Amygdala (tissue), 56 donors: ENCODE measurements around the gene PDP2.
A peak's percentile ranks its signal among the peaks of the same experiment; 100 is the strongest.
"Not testable (repeated sequence)": the region's sequence is repeated elsewhere in the genome, so short reads cannot be mapped to it uniquely, and the experiment has no call there.

Experiments used
- DNase-seq, 56 donors: peaks; one replicate each; lab custom pipeline; 2025; lab: John Stamatoyannopoulos, UW

PDP2 gene

DNA sequence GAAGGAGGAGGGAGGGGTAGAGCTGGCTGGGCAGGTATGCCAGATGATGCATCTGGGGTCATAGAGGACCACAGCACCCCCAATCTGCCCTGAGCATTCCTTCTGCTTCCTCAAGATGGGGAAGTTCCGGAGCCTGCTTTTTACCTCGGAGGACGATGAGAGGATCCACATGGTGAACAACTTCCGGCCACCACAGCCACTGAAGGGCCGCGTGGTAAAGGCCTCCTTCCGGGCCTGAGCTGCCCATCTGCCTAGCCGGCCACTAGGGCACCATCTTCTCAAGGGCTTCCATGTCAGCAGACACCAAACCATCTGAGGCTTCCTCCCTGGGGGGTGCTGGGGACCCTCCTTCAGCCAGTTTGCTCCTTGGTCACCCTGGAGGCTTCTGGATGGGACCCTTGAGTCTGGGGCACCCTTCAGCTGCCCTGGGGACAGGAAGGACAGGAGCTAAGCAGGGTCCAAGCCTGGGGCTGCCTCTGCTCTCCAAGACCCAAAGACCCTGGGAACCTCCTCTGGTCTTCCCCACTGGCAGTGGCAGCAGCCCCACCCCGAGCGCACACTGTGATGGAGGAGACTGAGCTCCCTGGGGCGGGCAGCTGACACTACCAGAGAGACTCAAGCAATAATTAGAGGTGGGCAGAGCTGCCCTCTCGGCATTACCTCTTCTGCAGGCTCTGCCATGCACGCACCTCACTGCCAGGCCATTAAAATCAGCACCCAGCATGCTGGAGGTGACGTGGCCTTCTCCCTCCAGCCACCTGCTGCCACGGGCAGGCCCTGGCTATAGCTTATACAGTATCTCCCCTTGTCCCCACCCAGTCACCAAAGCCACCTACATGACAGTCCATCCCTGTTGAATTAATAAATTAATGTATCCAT is 26.8 kb upstream of the PDP2 start:
- no peak for DNase-seq

DNA sequence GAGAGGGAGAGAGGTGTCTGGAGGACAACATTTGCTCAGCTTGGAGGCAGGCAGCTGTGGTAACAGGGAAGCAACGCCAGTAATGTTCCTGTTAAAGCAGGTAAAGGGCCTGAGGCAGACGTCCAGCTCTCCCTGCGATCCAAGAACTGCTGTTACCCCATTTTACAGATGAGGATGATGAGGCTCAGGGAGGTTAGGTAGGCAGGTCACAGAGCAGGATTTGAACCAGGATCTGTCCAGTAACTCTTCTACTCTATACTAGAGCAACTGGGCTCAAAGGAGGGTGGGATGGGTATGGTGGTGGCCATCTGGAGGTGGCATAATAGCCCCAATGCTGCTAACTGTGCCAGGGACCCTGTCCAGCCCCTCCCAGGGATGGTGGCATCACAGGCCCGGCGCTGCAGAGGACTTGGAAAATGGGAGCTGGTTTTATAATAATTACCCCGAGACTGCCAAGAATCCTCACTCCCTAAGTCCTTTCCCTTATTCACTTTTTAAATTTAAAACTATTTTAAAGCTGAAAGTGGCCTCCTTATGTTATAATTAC is 24.1 kb upstream of the PDP2 start:
- DNase-seq, result no peak

DNA sequence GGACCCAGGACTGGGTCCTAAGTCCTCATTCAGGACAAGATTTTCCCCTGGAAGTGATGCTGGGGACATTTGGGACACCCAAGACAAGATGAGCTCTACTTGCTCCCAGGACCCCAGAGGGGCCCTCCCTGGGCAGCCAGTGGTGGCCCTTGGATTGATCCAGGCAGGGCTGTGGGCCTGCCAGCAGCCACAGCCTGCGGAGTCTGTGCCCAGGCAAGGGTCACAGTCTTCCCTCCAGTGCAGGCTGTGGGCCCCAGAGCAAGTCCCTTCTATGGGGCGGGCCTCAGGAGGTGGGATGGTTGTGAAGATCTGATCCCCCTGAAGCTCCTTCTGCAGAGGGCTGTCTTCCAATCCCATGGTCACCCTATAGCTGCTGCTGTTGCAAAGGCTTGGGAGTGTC is 23.5 kb upstream of the PDP2 start:
- DNase-seq, result no peak

DNA sequence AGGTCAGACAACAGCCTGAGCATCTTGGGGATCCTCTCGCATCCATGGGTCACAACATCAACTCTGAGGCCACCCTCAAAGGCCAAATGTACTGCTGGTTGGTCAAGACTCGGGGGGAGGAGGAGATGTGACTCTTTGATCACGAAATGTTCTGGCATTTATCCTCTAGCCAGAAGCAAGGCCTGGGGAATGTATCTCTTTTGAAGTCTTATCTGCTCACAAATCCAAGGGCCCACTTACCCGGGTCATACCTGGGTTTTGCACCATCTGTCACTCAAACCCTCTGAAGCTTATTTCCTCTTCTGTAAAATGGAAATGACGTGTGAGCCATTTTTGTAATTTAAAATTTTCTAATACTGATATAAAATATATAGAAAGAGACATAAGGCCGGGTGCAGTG is 22.9 kb upstream of the PDP2 start:
- no peak for DNase-seq

DNA sequence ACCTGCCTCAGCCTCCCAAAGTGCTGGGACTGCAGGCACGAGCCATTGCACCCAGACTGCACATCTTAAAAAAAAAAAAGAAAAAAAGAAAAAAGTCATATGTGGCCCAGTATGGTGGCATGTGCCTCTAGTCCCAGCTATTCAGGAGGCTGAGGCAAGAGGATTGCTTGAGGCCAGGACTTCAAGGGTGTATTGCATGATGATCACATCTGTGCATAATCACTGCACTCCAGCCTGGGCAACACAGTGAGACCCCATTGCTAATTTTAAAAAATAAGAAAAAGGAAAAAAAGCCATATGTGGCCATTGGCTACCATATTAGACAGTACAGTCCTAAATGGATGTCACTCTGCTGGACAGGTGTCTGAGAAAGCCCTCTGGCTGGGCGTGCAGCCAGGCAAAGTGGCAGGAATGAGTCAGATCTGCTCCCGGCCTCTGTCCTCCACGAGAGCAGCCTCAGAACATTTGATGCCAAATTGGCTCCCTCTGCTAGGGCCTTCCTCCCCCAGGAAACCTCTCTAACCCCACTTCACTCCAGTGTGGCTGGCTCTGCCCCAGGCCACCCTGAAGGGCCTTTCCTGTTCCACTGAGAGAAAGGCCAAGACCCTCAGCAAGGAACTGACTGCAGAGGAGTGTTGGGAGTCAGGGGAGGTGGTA is 21.4 kb upstream of the PDP2 start:
- no peak for DNase-seq

DNA sequence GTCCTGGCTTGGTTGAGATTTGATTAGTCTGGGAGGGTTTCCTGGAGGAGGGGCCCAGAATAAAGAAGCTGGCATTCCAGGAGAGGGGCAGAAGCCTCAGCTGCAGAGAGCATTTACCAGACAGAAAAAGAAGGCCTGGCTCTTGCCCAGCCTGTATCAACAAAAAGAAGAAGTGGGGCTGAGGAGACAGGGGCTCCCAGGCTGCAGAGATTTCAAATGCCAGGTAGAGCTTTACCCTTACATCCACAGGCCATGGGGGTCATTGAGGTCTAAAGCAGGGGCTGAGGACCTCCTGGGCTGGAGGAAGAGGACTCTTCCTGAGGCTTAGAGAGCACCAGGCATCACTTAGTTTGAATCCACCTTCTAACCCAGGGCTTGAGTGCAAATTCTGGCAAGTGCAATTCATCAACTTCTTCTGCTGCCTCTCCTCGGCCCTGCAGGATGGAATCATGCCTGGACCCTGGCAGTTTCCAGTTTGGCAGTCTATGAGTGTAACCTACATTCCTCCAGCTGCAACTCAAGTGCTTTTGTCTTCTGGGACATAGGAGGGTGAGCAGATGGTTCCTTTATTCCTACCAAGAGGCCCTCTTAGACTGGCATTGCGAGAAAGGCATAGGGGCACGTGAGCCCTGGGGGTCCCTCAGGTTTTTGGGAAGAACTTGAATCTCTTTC is 20.8 kb upstream of the PDP2 start:
- no peak for DNase-seq

DNA sequence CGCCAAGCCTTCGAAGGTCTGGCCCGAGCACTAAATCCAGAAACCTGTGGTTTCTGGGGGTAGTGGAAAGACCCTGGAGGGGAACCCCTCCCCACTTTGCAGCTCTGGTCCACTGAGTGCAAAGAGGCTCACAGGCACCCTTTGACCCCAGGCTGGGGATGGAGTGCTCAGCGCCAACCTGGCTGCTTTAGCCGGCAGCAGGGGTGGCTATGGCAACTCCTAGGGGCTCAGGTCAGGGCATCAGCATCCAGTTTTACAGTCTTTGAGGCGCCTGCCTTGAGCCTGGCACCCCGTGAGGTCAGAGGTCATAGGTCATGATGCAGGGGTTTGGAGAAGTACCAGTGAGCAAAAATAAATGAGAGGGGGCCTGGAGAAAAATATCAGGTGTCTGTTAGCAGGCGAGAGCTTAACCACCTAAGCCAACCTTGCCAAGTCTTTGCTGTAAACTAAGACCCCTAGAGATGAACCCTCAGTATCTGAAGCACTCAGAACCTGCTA is 18.2 kb upstream of the PDP2 start:
- no peak for DNase-seq

DNA sequence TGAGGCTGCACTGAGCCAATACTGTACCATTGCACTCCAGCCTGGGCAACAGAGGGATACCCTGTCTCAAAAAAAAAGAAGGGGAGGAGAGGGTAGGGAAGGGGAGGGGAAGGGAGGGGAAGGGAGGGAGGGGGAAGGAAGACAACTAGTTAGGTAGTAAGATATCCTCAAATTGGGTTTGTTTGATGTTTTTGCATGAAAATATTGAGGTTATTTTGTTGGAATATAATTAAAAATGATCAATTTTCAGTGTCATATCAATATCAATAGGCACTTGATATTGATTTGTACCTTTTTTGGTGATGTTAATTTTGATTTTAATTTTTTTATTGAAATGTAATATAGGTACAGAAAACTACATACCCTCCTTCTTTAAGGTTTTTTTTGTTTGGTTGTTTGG is 16.6 kb upstream of the PDP2 start:
- DNase-seq, result no peak

DNA sequence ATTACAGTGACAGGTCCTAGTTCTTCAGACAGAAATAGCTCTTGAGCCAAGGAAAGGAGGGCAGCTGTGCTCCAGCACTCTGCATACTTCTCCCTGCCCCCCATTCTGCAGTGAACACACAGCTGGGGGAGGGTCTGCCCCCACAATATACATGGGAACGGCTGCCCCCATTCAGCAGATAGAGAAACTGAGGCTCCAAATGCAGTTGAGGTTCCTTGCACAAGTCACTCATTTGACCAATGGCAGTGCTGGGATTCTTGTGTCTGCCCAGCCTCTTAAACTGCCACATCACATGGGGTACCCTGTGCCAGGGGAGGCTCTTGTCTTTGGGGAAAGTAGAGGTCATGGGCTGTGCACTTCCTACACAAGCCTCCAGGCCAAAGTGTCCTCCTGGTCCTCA is 10.9 kb upstream of the PDP2 start:
- no peak for DNase-seq

DNA sequence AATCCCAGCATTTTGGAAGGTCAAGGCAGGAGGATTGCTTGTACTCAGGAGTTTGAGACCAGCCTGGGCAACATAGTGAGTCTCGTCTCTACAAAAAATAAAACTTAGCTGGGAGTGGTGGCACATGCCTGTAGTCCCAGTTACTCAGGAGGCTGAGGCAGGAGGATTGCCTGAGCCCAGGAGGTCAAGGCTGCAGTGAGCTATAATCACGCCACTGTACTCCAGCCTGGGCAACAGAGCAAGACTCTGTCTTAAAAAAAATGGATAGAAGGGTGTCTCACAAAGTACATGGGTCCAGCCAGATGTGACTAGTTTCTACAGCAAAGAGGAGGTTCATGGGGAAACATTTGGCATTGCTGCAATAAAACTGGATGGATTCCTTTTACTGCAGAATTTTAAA is 9.0 kb upstream of the PDP2 start:
- DNase-seq, result not testable (repeated sequence)

DNA sequence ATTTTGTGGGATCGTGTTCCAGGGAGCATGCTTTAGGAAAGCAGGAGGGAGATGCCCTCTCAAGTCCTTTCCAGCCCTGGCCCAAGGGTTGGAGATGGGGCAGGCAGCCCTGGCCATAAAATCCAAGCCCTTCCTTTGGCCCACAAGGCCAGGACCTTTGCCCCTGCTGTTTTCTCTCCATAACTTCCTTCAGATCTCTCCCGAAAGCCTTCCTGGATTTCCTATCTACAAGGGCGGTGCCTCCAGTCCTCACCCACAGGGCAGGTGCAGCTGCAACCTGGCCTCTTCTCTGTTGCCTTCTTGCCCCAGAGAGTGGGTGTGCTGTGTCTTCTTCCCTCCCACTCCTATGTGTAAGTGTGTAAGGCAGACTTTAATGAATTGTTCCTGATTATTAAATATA is 8.5 kb upstream of the PDP2 start:
- no peak for DNase-seq

DNA sequence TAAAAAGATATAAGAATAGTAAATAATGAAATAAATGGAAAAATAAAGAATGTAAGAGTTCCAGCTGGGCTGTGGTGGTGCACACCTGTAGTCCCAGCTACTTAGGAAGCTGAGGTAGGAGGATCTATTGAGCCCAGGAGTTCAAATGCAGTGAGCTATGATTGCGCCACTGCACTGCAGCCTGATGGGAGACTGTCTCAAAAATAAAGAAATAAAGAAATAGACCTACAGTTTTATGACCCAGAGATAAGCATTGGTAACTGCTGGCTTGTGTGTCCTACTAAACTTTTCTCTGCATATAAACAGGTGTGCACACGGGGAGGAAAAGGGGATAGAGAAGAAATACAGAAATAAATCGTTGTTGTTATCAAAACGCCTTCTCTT is 7.8 kb upstream of the PDP2 start:
- no peak for DNase-seq

DNA sequence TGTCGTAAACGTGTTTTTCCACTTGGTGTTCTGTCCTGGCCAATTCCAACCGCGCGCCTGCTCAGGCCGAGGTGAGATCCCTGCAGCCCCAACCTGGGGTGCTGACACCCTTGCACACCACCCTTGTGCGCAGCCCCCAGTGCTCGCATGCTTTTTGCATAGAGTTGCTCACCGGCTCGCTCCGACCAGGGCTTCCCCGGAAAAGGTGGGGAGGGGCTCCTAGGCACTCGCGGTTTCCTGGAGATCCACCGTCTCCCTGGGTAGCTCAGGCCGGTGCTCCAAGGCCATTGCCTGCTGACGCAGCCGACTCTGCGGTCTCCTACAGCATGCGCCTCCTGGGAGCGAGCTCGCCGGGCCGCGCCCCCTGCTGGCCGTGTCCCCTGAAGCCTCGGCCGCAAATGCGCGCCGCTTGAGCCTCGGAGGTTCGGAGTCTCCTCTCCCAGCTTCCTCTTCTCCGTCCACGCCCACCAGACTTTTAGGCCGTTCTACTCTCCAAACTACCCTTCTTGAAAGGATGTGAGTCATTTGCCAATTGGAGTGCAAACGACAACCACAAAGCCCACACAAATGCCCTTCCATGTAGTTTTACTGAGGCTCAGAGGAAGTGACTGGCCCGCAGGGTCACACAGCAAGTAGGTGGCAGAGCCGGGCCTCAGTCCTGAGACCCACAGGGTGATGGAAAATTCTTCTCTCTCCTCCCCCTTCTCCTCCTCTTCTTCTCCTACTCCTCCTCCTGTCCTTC is 7.2 kb upstream of the PDP2 start:
- peak in 55 of 56 donors; percentile 9 to 90 (median 70) for DNase-seq

DNA sequence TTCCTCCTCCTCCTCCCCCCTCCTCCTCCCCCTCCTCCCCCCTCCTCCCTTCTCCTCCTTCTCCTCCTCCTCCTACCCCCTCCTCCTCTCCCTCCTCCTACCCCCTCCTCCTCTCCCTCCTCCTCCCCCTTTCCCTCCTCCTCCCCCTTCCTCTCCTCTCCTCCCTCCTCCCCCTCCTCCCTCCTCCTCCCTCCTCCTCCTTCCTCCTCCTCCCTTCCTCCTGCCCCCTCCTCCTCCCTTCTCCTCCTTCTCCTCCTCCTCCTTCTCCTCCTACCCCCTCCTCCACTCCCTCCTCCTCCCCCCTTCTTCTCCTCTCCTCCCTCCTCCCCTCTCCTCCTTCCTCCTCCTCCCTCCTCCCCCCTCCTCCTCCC is 6.6 kb upstream of the PDP2 start:
- DNase-seq, result no peak

DNA sequence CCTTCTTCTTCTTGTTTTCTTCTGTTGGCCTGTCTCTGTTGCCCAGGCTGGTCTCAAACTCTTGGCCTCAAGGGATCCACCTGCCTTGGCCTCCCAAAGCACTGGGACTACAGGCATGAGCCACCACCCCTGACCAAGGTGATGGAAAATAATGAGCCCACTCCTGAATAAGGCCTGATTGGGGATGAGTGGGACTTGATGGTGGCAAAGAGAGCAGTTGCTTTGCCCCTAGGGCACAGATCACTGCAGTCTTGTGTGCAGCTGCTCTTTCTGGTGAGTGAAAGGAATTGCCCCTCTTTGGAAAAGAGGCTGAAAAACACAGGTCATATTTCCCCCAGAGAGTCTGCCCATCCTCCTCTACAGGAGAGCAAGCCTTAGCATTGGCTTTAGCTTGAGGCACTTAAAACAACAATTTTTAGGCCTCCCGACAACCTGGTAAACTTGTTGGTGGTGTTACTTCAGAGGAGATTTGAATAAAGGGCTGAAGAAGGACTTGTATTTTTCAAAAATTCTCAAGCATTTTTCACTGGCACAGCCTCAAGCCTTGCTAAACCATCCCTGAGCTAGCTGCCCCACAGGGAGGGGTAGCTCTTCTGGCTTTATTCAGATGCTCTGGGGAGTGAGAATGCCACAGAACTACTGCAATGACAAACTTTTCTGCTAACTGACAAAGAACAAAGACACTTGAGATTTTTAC is 6.1 kb upstream of the PDP2 start:
- DNase-seq, result no peak

DNA sequence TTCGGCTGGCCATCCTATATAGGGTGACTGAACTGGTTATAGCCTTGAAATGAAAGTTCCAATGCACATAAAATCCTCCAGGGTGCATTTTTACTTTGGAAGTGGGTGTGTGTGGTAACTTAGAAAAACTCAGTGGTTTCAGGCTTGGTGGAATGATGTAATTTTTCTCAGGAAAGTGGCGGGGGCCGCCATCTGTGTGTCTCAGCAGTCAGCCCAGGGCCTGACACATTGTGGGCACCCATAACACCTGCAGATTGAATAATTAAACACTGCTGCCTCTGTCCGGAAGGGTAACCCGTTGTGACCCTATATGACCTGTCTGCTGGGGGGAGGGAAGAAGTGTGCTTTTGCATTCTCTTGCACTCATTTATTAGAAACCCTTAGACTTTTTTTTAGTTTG is 2.2 kb upstream of the PDP2 start:
- DNase-seq, result peak in 4 of 56 donors; percentile 15 to 31 (median 22)

DNA sequence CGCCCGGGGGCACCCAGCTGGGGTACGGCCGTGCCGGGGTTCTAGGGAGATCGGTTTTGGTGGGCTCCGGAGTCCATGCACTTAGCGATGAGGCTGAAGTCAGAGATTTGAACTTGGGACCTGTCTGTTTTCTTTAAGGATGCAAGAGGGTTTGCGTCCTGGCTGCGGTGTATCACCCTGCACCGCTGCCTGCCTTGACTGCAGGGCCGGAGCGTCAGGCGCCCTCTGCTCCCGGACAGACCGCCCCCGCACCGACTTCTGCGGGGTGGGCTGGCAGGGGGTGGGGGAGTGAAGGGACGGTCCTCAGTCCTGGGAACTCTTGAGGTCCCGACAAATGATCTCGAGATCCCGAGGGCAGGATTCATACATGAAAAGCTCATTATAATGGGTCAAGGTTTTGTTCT is 701 bp downstream of the PDP2 start:
- no peak for DNase-seq

DNA sequence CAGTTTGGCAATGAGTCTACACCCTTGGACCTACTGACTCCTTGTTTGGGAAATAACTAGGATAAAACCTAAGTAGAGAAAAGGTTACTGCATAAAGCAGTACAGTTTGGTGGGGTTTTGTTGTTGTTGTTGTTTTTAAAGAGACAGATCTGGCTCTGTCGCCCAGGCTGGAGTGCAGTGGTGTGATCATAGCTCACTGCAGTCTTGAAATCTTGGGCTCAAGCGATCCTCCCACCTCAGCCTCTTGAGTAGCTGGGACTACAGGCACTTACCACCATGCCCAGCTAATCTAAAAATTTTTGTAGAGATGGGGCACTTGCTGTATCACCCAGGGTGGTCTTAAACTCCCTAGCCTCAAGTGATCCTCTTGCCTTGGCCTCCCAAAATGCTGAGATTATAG is 1.2 kb downstream of the PDP2 start:
- DNase-seq, result no peak

DNA sequence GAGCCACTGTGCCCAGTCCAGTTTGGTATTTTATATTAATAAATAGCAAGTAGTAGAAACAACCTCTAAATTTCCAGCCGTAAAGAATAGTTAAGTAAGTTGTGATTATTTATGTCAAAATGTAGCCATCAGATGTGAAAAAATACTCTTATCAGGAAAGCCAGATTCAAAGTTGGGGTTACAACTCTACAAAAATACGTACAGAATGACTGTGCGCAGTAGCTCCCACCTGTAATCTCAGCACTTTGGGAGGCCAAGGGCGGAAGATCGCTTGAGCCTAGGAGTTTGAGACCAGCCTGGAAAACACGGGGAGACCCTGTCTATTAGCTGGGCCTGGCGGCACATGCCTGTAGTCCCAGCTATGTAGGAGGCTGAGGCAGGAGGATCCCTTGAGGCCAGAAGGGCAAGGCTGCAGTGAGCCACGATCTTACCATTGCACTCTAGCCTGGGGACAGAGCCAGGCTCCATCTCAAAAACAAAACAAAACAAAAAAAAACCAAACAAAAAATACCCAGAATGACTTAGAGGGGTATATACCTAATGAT is 1.7 kb downstream of the PDP2 start:
- no peak for DNase-seq

DNA sequence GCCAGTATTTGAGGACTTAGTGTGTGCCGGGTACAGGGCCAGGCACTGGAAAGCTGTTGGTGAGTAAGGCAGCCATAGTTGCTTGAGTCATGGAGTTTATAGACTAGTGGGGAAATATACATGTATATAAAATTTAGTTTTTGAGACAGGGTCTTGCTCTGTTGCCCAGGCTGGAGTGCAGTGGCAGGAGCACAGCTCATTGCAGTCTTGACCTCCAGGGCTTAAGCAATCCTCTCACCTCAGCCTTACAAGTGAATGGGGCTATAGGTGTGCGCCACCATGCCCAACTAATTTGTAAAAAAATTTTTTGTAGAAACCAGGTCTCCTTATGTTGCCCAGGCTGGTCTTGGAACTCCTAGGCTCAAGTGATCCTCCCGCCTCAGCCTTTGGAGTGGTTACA is 2.4 kb downstream of the PDP2 start:
- no peak for DNase-seq
